Aorta (tissue), 5 donors: ENCODE results near the gene MDH2. TPM values are rescaled to one million over a fixed set of nuclear protein-coding genes. Genes with fewer than 3 reads are reported as not detected.
"Not testable (repeated sequence)": the region's sequence is repeated elsewhere in the genome, so short reads cannot be mapped to it uniquely, and the experiment has no call there.

Source experiments
- ATAC-seq: fragments of 200-7000 bp; cut with Tn5 transposase; one replicate; pipeline ENCODE4 v1.9.1; 2022; ENCODE audit warnings: moderate library complexity; ENCODE audit not compliant: low FRiP score
- DNase-seq, 2 donors: peaks; one replicate each; pipeline ENCODE4 v3.0.0-alpha.2; 2020
- H3K27ac ChIP-seq, 2 donors: one replicate each; pipeline ENCODE4 v1.5.1; 2013; ENCODE audit warnings: low read length in 2 of 2, mild to moderate bottlenecking in 2 of 2, moderate library complexity in 2 of 2, control low read depth in 1 of 2, inconsistent platforms in 1 of 2, low read depth in 1 of 2
- H3K27me3 ChIP-seq, 2 donors: one replicate each; pipeline ENCODE4 v1.6.1; 2013; ENCODE audit warnings: control low read depth in 1 of 2, low read length in 1 of 2, mild to moderate bottlenecking in 1 of 2, moderate library complexity in 1 of 2; ENCODE audit not compliant: insufficient read depth in 2 of 2, control insufficient read depth in 1 of 2
- H3K36me3 ChIP-seq, 2 donors: one replicate each; pipeline ENCODE4 v1.6.1; 2013; ENCODE audit warnings: control low read depth in 1 of 2, low read length in 1 of 2, mild to moderate bottlenecking in 1 of 2; ENCODE audit not compliant: insufficient read depth in 2 of 2, control insufficient read depth in 1 of 2
- H3K4me1 ChIP-seq, 2 donors: one replicate each; pipeline ENCODE4 v1.6.1; 2013; ENCODE audit warnings: low read length in 2 of 2, control low read depth in 1 of 2, mild to moderate bottlenecking in 1 of 2, moderate library complexity in 1 of 2; ENCODE audit not compliant: insufficient read depth in 2 of 2, control insufficient read depth in 1 of 2
- H3K4me3 ChIP-seq, 2 donors: one replicate each; pipeline ENCODE4 v1.5.1; 2013; ENCODE audit warnings: low read length in 2 of 2, control low read depth in 1 of 2, mild to moderate bottlenecking in 1 of 2
- H3K9me3 ChIP-seq: one replicate; pipeline ENCODE4 v1.6.1; 2013; ENCODE audit warnings: mild to moderate bottlenecking, low read length; ENCODE audit not compliant: control insufficient read depth
- WGBS, 2 donors: extraction: QIAGEN DNeasy Blood & Tissue Kit; methylation state at CpG; one replicate each; pipeline ENCODE4 v1.1.7; 2013; 5-methylcytosine and 5-hydroxymethylcytosine counted together
- intact Hi-C, 2 donors: fragments of 100-400 bp; cut with DNase I; formaldehyde crosslinking; loops; one replicate each; pipeline versions ENCODE4 v1.14.2 to v1.15.0; 2022
- polyA plus RNA-seq, 2 donors: library from polyadenylated mRNA; stranded (reverse); fragments of 200-250 nt; gene quantifications; one replicate each; pipeline ENCODE4 v1.2.3, GENCODE V29; 2013
- total RNA-seq, 2 donors: library from RNA; stranded (reverse); fragmentation: NEBNext Ultra II Directional; extraction: Animal tissue kit (Norgen Biotek cat#: 25700); gene quantifications; one replicate each; pipeline ENCODE4 v1.2.1, GENCODE V29; 2021
- donor health status: healthy with polysubstance abuse.
- donor health status: Bipolar disorder and iron deficiency.
- donor health status: DM: no; HTN: no; CAD: no.
- donor health status: DM: no; HTN: no; CAD: no.
- donor health status: DM: yes; HTN: yes; CAD: no.

MDH2 gene
- total and polyA plus RNA-seq, 4 donors: 65.3 to 87.9 (median 67.6) TPM

DNA sequence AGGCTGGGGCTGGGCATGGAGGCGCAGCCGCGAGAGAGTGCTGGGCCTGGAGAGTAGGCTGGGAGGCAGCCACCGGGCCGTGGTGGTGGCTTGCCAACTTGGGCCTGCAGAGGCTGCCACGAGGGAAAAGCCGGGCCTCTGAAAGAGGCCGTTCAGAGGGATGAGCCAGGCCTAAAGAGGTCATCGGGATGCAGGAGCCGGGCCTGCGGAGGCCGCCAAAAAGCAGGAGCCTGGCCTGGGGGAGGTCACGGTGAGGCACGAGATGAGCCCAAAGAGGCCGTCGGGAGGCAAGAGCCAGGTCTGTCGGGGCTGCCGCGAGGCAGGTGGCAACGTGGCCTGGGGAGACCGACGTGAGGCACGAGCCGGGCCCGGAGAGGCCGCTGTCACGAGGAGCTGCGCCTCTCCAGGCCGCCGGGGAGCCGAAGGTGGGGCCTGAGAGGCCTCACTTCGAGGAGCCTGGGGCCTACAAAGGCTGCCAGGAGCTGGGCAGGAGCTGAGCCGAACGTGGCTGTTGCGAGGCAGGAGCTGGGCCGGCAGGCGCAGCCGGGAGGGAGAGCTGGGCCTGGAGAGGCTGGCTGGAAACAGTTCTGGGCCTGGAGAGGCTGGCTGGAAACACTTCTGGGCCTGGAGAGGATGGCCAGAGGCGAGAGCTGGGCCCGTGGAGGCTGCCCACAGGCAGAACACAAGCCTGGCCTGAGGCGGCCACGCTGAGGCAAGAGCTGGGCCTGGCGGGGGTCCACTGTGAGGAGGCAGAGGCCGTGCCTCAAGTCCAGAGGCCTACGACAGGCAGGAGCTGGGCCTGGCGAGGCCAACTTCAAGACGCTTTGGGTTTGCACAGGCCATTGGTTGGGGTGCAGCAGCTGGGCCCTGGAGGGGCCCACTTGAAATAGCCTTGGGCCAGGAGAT, 24.6 kb downstream of the MDH2 start:
- Histone ChIP-seq H3K27ac (no peak overlapping the region), H3K27me3 (no peaks in the 10 kb centered on the region), H3K9me3 (peaks cover 4% of the 10 kb centered on the region), H3K4me1 (no peaks in the 10 kb centered on the region), H3K36me3 (peaks cover 0 to under 1% of the 10 kb centered on the region in 2 donors), H3K4me3 (no peak overlapping the region)
- ATAC-seq: no peak
- 95 to 97% methylated on average over 47 of the region's 47 CpGs for WGBS, 2 donors
- intact Hi-C loops: no loop called here
- DNase-seq: no peak

DNA sequence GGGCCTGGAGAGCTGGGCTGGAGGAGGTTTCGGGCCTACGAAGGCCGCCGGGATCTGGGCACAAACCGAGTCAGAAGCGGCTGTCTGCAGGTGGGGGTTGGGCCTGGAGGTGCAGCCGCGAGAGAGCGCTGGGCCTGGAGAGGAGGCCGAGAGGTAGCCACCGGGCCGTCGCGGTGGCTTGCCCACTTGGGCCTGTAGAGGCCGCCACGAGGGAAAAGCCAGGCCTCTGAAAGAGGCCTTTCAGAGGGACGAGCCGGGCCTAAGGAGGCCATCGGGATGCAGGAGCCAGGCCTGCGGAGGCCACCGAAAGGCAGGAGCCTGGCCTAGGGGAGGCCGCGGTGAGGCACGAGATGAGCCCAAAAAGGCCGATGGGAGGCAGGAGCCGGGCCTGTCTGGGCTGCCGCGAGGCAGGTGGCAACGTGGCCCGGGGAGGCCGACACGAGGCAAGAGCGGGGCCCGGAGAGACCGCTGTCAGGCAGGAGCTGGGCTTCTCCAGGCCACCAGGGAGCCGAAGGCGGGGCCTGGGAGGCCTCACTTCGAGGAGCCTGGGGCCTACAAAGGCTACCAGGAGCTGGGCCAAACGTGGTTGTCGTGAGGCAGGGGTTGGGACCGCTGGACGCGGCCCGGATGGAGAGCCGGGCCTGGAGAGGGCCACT, 25.6 kb downstream of the MDH2 start:
- Histone ChIP-seq H3K9me3 (peaks cover 4% of the 10 kb centered on the region), H3K27ac (no peak overlapping the region), H3K4me3 (no peak overlapping the region), H3K4me1 (no peaks in the 10 kb centered on the region), H3K36me3 (no peaks in the 10 kb centered on the region), H3K27me3 (no peaks in the 10 kb centered on the region)
- ATAC-seq (no peak), DNase-seq (no peak)
- 93 to 96% methylated on average over 45 of the region's 45 CpGs for WGBS, 2 donors
- intact Hi-C loops: no loop called here

DNA sequence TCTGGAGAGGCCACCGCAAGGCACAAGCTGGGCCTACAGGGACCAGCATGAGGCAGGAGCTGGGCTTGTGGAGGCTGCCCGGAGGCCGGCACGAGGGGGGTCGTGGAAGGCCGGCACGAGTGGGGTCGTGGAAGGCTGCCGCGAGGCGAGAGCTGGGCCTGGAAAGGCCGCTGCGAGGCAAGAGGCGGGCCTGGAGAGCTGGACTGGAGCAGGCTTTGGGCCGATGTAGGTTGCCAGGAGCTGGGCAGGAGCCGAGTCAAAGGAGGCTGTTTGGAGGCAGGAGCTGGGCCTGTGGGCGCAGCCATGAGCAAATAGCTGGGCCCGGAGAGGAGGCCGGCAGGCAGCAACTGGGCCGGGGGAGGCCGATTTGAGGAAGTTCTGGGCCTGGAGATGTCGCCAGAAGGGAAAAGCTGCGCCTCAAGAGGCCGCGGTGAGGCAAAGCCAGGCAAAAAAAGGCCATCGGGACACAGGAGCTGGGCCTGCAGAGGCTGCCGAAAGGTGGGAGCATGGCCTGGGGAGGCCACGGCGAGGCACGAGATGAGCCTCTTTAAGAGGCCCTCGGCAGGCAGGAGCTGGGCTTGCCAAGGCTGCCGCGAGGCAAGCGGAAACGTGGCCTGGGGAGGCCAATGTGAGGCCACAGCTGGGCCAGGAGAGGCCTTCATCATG, 26.5 kb downstream of the MDH2 start:
- ATAC-seq: no peak
- no peak for DNase-seq
- no peaks in the 10 kb centered on the region for H3K36me3 ChIP-seq
- H3K27ac ChIP-seq: no peak overlapping the region
- H3K4me1 ChIP-seq: no peaks in the 10 kb centered on the region
- 96 to 97% methylated on average over 35 of the region's 35 CpGs for WGBS, 2 donors
- intact Hi-C loops: no loop called here
- H3K4me3 ChIP-seq: no peak overlapping the region
- H3K27me3 ChIP-seq: no peaks in the 10 kb centered on the region
- peaks cover 4% of the 10 kb centered on the region for H3K9me3 ChIP-seq

GRCh38 chr7:76074972-76075370, 27.1 kb downstream of the MDH2 start:
- H3K4me1 ChIP-seq: no peaks in the 10 kb centered on the region
- H3K27ac ChIP-seq: no peak overlapping the region
- ATAC-seq (no peak), DNase-seq (no peak)
- H3K4me3 ChIP-seq: no peak overlapping the region
- peaks cover 4% of the 10 kb centered on the region for H3K9me3 ChIP-seq
- WGBS, 2 donors: 95 to 96% methylated on average over 4 of the region's 4 CpGs
- no peaks in the 10 kb centered on the region for H3K36me3 ChIP-seq
- no peaks in the 10 kb centered on the region for H3K27me3 ChIP-seq
- intact Hi-C loops: no loop called here

DNA sequence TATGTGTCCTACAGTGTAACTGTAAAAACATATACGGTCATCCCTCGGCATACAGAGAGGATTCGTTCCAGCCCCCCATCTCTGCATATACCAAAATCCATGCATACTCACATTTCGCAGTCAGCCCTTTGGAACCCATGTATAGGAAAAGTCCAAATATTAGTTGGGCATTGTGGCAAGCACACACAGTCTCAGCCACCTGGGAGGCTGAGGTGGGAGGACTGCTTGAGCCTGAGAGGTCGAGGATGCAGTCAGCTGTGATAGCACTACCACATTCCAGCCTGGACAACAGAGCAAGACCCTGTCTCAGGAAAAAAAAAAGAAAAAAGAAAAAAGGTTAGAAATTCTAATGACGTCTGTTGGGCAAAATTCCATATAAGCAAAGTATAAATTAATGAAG, 29.1 kb downstream of the MDH2 start:
- Histone ChIP-seq H3K27ac (no peak overlapping the region), H3K4me1 (no peaks in the 10 kb centered on the region), H3K36me3 (no peaks in the 10 kb centered on the region), H3K27me3 (no peaks in the 10 kb centered on the region), H3K9me3 (peaks cover 4% of the 10 kb centered on the region), H3K4me3 (no peak overlapping the region)
- 81 to 83% methylated on average over 6 of the region's 6 CpGs for WGBS, 2 donors
- intact Hi-C loops: no loop called here
- DNase-seq (no peak), ATAC-seq (no peak)

GRCh38 chr7:76077435-76077834, 29.5 kb downstream of the MDH2 start:
- ATAC-seq: no peak
- H3K4me3 ChIP-seq: no peak overlapping the region
- intact Hi-C loops: no loop called here
- H3K36me3 ChIP-seq: no peaks in the 10 kb centered on the region
- DNase-seq: no peak
- H3K27me3 ChIP-seq: no peaks in the 10 kb centered on the region
- peaks cover 4% of the 10 kb centered on the region for H3K9me3 ChIP-seq
- no peak overlapping the region for H3K27ac ChIP-seq
- H3K4me1 ChIP-seq: no peaks in the 10 kb centered on the region
- WGBS, 2 donors: 71 to 73% methylated on average over 3 of the region's 3 CpGs

- H3K4me1 ChIP-seq: no peaks in the 10 kb centered on the region
- intact Hi-C loops: no loop called here
- H3K4me3 ChIP-seq: no peak overlapping the region
- no peaks in the 10 kb centered on the region for H3K9me3 ChIP-seq
- ATAC-seq (no peak), DNase-seq (no peak)
- H3K27me3 ChIP-seq: no peaks in the 10 kb centered on the region
- H3K36me3 ChIP-seq: no peaks in the 10 kb centered on the region
- WGBS, 2 donors: 81 to 82% methylated on average over 5 of the region's 5 CpGs
- no peak overlapping the region for H3K27ac ChIP-seq
Measured at GRCh38 chr7:76080204-76080603, 32.3 kb downstream of the MDH2 start.

DNA sequence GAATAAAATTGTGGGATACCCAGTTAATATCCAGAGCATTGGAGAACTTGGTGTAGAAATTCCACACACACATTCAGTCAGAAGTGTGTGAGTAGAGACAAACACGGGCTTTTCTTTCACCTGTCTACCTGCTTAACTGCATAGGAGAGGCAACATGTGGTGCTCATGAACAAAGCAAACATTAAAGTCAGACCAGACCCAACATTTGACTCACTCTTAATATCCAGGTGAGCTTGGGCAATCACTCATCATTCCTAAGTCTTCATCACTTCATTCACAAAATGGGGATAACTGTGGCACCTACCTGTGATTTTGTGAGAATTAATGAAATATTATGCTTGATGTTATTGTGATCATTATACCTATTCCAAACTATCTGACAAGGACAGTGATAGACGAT, 36.2 kb downstream of the MDH2 start:
- intact Hi-C loops, H3K27ac ChIP-seq, H3K4me3 ChIP-seq, ATAC-seq, H3K36me3 ChIP-seq, DNase-seq, H3K27me3 ChIP-seq, H3K4me1 ChIP-seq, H3K9me3 ChIP-seq: not testable (repeated sequence)
- WGBS, 2 donors: 86 to 88% methylated on average over 2 of the region's 2 CpGs
